ENCODE data around the gene KIAA0319L.

DNA sequence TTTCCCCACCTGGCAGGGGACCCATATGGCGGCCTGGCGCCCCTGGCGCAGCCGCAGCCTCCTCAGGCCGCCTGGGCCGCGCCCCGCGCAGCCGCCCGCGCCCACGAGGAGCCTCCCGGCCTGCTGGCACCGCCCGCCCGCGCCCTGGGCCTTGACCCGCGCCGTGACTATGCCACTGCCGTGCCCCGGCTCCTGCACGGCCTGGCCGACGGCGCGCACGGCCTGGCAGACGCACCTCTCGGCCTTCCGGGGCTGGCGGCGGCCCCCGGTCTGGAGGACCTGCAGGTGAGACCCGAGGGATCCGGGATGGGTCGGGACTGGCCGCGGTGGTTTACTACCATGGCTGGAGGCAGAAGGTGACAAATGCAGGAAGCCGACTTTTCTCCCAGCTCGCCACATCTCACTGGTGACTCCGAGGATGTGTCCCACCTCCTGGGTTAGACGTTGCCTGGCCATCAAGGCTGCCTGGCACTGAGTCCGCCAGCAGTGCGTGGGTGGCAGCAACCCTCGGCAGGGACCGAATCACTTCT, 17.0 kb upstream of the KIAA0319L start:
- no peak for TF ChIP-seq EZH2 (IDR thresholded peaks at IDR 0.05; ENCODE audit: borderline replicate concordance, low read depth, low read length, severe bottlenecking)
- TF ChIP-seq, protein P1, sequence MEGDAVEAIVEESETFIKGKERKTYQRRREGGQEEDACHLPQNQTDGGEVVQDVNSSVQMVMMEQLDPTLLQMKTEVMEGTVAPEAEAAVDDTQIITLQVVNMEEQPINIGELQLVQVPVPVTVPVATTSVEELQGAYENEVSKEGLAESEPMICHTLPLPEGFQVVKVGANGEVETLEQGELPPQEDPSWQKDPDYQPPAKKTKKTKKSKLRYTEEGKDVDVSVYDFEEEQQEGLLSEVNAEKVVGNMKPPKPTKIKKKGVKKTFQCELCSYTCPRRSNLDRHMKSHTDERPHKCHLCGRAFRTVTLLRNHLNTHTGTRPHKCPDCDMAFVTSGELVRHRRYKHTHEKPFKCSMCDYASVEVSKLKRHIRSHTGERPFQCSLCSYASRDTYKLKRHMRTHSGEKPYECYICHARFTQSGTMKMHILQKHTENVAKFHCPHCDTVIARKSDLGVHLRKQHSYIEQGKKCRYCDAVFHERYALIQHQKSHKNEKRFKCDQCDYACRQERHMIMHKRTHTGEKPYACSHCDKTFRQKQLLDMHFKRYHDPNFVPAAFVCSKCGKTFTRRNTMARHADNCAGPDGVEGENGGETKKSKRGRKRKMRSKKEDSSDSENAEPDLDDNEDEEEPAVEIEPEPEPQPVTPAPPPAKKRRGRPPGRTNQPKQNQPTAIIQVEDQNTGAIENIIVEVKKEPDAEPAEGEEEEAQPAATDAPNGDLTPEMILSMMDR (IDR thresholded peaks at IDR 0.05; ENCODE audit: borderline replicate concordance, extremely low read depth, low read length, poor library complexity, severe bottlenecking), result no peak
